CD4-positive, alpha-beta T cell treated with Interleukin-2 at 100 ng/mL for 4 hours (primary cell): Measurements from ENCODE around the gene HOXC10.

ENCODE experiments used
- DNase-seq: peaks from one replicate; pipeline ENCODE4 v3.0.0-alpha.2; 2020; ENCODE audit warnings: low spot score

Gene HOXC10

DNA sequence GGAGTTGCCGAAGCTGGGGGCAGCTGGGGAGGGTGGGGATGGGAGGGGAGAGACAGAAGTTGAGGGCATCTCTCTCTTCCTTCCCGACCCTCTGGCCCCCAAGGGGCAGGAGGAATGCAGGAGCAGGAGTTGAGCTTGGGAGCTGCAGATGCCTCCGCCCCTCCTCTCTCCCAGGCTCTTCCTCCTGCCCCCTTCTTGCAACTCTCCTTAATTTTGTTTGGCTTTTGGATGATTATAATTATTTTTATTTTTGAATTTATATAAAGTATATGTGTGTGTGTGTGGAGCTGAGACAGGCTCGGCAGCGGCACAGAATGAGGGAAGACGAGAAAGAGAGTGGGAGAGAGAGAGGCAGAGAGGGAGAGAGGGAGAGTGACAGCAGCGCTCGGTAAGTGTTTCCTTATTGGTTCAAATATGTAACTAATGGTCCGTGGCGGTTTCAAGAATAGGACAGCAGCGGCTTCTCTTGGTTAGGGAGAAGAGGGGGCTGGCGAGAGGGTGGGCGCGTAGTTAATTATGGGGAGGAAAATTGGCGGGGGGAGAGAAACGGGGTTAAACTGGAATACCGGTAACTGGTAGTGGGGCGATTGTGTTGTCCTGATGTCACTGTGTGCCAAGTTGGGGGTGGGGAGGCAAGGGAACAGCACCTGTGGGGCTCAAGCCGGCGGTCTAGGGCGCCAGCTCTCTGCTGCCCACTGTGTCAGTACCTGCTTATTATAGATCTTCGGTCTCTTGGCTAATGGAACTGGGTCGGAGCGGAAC is 32.3 kb downstream of the HOXC10 start:
- no peak for DNase-seq

- DNase-seq: peak; percentile 73
Observed at GRCh38 chr12:54017878-54018467, 33.0 kb downstream of the HOXC10 start.

GRCh38 chr12:54018468-54018984 is 33.6 kb downstream of the HOXC10 start:
- no peak for DNase-seq

GRCh38 chr12:54019091-54019811 is 34.3 kb downstream of the HOXC10 start:
- DNase-seq: no peak

DNA sequence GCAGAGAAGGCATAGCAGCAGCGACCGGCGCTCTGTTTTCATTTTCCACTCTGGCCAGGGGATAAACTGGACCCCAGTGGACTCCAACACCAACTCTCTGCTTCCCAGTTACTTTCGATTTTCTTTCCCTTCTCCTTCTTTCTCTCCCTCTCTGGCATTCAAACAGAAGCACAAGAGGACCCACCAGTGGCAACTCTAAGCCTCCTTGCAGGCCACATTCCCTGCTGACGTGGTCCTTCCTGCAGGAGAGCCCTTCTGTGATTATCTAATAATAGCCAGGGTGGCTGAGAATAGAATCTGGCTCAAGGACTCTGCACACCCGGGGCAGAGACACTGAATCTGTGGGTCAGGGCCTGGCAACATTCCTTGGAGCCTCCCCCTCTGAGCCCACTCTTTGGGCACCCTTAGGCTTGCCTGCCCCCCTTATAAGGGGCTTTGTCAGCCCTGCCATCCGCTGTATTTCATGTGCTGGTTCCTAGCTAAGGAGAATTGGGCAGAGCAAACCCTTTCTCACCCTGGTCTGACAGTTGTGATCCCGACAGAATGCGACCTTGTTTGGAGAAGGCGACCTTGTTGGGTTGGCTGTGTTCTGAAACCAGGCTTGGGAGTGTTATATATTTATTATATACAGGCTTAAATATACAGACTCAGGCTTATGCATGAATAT is 35.1 kb downstream of the HOXC10 start:
- DNase-seq: no peak

- no peak for DNase-seq
Observed at GRCh38 chr12:54020591-54021405, 35.9 kb downstream of the HOXC10 start.

DNA sequence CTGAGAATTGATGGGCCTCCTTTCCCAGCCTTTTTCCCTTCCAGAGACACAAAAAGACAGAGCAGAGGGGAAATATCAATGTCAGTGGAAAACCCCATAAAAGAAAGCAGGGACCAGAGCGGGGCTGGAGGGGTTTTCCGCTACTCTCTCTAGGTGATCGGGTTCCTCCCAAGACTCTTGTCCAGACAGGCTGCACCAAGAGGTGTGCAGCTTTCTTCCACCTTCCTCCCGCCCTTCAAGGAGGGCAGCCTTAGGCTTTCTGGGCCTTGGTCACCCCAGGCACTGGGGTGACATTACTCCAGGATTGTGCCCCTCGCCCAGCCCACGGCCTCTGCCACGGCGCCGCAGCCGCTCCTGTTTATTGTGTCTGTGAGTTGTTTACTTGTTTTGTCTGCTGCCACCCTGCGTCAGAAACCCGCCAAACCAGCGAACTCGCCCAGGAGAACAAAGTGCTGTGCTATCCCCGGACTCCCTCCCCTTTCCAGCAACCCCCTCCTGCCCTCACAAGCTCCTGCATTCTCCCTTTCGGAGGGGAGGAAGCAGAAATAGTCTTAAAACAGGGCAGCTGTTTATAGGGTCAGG is 36.6 kb downstream of the HOXC10 start:
- DNase-seq: no peak

GRCh38 chr12:54022960-54023884 is 38.3 kb downstream of the HOXC10 start:
- DNase-seq: no peak

DNA sequence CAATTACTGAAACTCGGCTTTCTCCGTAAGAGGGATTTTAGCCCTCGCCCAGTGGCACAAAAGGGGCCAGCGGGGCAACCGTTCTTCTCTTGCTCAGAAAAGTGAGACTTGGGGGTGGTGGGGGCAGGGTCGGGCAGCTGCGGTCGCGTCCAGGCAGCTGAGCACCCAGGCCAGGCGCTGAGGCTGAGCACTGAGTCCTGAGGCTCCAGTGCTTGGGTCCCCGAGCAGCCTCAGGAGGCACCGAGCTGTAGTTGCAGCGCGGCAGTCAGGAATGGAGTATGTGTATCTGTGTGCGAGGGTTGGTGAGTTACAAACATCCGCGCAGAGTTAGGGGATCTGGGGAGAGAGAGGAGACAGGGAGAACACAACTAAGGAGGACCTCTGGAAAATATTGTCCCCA is 39.2 kb downstream of the HOXC10 start:
- DNase-seq: no peak

DNA sequence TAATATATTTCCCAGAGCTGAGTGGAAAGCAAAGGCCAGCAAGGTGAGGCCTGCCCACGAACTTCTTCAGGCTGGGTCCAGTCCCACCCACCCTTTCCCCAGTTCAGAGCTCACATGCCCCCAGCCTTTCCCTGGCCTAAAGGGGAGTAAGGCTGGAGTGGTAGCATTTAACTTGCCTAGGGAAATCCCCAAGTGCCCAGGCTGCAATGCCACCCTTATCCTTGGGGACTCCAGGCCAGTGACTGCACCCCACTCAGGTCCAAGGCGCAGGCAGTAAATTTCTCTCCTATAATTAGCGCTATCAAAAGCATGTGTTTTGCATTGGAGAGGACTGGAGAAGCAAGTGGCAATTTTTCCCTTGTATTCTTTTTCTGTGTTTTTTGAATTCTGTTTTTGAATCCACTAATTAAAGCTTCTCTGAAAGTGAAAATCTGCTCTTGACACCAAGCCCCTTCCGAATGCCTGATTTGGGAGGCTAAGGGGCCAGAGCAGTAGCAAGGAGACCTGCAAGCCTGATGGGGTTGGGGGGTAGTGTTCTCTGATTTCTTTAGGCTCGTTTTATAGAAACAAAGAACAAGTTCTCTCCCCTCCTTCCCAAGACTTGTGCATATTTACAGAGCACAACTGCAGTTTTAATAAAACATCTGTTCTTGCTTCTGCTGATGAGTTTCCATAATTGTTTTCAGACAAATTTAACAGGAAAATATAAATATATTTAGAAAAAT is 39.8 kb downstream of the HOXC10 start:
- DNase-seq: no peak

DNA sequence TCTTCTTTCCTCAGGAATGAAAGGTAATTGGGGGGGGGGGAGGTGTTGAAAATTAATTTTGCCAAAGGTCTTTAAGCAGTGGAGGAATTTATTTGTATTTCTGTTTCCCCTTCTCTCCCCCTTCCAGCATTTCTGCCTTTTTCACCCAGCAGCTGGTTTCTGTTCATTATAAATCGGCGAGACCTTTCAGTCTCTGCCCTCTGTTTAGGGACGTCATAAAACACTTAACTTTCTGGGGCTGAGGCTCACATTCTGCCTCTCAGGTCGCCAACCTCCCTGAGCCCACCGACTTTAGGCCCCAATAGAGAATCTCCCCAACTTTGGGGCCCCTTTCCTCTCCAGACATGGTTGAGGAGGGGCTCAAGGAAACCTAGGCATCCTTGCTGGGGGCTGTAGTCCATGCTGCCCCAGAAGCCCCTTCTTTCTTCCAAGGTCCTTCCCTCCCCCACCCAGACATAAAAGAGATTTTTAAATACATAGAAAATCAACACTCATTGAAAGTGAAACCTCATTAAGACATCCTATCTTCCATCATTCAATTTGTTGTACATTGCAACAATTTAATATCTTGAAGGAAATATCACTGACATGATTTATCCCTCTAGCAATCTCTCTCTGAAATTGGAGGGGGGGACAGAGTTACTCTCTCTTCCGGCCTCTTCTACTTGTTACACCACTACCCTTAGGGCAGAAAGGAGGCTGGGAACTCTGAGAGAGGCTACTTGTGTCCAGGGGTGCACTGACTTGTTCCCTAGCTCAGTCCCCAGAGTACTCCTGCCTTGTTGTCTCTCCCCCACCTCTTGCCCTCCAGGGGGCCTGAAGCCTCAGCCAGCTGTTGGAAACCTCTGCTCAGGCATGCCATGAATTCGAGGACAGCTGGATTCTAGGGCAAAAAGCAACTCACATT is 40.8 kb downstream of the HOXC10 start:
- no peak for DNase-seq

DNA sequence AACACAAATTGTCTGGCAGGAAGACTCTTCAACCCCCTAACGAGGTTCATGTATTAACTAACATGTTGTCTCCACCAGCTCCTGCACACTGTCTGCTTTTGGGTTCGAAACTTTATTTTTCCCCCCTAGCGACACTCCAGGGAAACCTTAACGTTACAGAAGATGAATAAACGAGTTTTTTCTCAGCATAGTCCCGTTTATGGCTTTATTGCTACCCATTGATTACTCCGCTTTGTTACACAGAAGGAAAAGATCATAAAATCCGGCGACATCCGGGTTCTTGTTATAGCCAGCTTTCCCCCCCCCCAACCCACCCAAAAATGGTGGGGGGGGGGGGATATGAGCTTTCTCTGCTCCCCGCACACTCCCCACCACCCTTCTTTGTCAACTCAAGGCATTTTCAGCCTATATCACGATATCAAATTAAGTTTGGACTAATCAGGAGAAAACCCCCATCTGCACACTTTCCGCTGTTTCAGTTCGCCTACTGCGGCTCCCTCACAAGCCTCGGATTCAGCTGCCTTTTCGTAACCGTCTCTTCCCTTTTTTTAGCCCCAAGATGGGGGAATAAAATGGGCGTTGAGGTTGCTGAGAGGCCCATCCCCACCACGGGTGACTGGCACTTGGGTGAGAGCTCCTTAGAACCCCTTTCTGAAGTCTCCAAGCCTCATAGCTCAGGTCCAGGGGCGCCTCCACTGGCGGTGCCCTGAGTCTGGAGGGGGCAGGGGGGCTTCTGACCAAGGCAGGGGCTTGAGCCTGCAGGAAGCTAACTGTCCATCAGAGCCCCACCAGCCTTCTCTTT is 41.9 kb downstream of the HOXC10 start:
- no peak for DNase-seq

- no peak for DNase-seq
Observed at GRCh38 chr12:54027442-54027786, 42.5 kb downstream of the HOXC10 start.

- no peak for DNase-seq
Observed at GRCh38 chr12:54028314-54029201, 43.6 kb downstream of the HOXC10 start, which contains the start of gene HOXC6. Gene HOXC6 (plus strand): TSS chr12:54028440. CDS start chr12:54028522, 82 bp downstream.

DNA sequence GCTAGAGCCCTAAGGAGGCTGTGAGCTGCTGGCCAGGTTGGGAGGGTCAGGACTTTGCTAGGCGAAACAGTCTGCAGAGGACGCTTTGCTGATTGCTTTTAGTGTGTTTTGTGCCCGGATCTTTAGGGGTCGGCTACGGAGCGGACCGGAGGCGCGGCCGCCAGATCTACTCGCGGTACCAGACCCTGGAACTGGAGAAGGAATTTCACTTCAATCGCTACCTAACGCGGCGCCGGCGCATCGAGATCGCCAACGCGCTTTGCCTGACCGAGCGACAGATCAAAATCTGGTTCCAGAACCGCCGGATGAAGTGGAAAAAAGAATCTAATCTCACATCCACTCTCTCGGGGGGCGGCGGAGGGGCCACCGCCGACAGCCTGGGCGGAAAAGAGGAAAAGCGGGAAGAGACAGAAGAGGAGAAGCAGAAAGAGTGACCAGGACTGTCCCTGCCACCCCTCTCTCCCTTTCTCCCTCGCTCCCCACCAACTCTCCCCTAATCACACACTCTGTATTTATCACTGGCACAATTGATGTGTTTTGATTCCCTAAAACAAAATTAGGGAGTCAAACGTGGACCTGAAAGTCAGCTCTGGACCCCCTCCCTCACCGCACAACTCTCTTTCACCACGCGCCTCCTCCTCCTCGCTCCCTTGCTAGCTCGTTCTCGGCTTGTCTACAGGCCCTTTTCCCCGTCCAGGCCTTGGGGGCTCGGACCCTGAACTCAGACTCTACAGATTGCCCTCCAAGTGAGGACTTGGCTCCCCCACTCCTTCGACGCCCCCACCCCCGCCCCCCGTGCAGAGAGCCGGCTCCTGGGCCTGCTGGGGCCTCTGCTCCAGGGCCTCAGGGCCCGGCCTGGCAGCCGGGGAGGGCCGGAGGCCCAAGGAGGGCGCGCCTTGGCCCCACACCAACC is 44.8 kb downstream of the HOXC10 start:
- DNase-seq: no peak
